WTC11 (cell line): ENCODE data around the gene CD44. TPM values are rescaled to one million over a fixed set of nuclear protein-coding genes. Genes with fewer than 3 reads are reported as not detected.

Experiments used
- ATAC-seq: fragments of 200-7000 bp; cut with Tn5 transposase; 2 replicates; pipeline ENCODE4 v1.10.0; 2021; ENCODE audit warnings: mild to moderate bottlenecking, moderate library complexity
- CTCF ChIA-PET: fragments of 300-600 bp; sonication (Branson Sonifier 250); formaldehyde crosslinking; loops from one replicate; lab custom pipeline; 2021; ENCODE audit warnings: antibody characterized with exemption; lab: Charles Lee
- POLR2A ChIA-PET: fragments of 350-600 bp; sonication (Branson Sonifier 250); formaldehyde crosslinking; loops from one replicate; lab custom pipeline; 2021; ENCODE audit warnings: antibody characterized with exemption; lab: Charles Lee
- DNase-seq: peaks from one replicate; pipeline ENCODE4 v3.0.0; 2021; ENCODE audit warnings: low spot score
- H3K27ac Mint-ChIP-seq: 2 replicates; pipeline ENCODE4 v1.8.0; 2021; ENCODE audit warnings: mixed read lengths
- H3K27me3 Mint-ChIP-seq: 2 replicates; pipeline ENCODE4 v1.8.0; 2021; ENCODE audit warnings: low read depth, mild to moderate bottlenecking, moderate library complexity, mixed read lengths
- H3K36me3 Mint-ChIP-seq: 2 replicates; pipeline ENCODE4 v1.8.0; 2021; ENCODE audit warnings: mixed read lengths
- H3K4me1 Mint-ChIP-seq: 2 replicates; pipeline ENCODE4 v1.8.0; 2022; ENCODE audit warnings: mixed read lengths
- H3K4me3 Mint-ChIP-seq: 2 replicates; pipeline ENCODE4 v1.8.0; 2021; ENCODE audit warnings: mild to moderate bottlenecking, moderate library complexity, mixed read lengths
- H3K9me3 Mint-ChIP-seq: 2 replicates; pipeline ENCODE4 v1.8.0; 2021; ENCODE audit warnings: mixed read lengths
- CBFB ChIP-seq: sonication (generic); formaldehyde crosslinking; IDR thresholded peaks from 2 replicates; pipeline ENCODE4 v1.8.1; 2022; ENCODE audit warnings: mild to moderate bottlenecking, low read depth, missing genetic modification reagents
- CREB1 ChIP-seq: sonication (generic); formaldehyde crosslinking; IDR thresholded peaks from 2 replicates; pipeline ENCODE4 v1.8.0; 2023; ENCODE audit warnings: mild to moderate bottlenecking, missing genetic modification reagents
- ELF4 ChIP-seq: sonication (generic); formaldehyde crosslinking; IDR thresholded peaks from 2 replicates; pipeline ENCODE4 v1.8.1; 2022; ENCODE audit warnings: low read depth, mild to moderate bottlenecking, moderate library complexity, missing genetic modification reagents
- FOXK1 ChIP-seq: sonication (generic); formaldehyde crosslinking; IDR thresholded peaks from 2 replicates; pipeline ENCODE4 v1.8.0; 2022; ENCODE audit warnings: mild to moderate bottlenecking, moderate library complexity, missing genetic modification reagents
- GABPB1 ChIP-seq: sonication (generic); formaldehyde crosslinking; IDR thresholded peaks from 2 replicates; pipeline ENCODE4 v1.8.1; 2023; ENCODE audit warnings: mild to moderate bottlenecking, missing genetic modification reagents
- GRHL2 ChIP-seq: fragments of 250-450 bp; sonication (Bioruptor Pico); IDR thresholded peaks from 2 replicates; pipeline ENCODE4 v1.8.0; 2022; ENCODE audit warnings: mild to moderate bottlenecking, moderate library complexity; ENCODE audit not compliant: insufficient replicate concordance, severe bottlenecking
- IRF2 ChIP-seq: sonication (generic); formaldehyde crosslinking; IDR thresholded peaks from 2 replicates; pipeline ENCODE4 v1.8.0; 2022; ENCODE audit warnings: low read depth, missing genetic modification reagents, borderline replicate concordance
- KAT7 ChIP-seq: sonication (generic); formaldehyde crosslinking; IDR thresholded peaks from 2 replicates; pipeline ENCODE4 v1.8.1; 2023; ENCODE audit warnings: missing genetic modification reagents, mild to moderate bottlenecking, borderline replicate concordance
- MYBL2 ChIP-seq: sonication (generic); formaldehyde crosslinking; IDR thresholded peaks from 2 replicates; pipeline ENCODE4 v1.8.1; 2023; ENCODE audit warnings: mild to moderate bottlenecking, moderate library complexity, missing genetic modification reagents
- NR1H2 ChIP-seq: sonication (generic); formaldehyde crosslinking; IDR thresholded peaks from 2 replicates; pipeline ENCODE4 v1.9.0; 2021; ENCODE audit warnings: mild to moderate bottlenecking, moderate library complexity, missing genetic modification reagents
- SMAD4 ChIP-seq: sonication (generic); formaldehyde crosslinking; IDR thresholded peaks from 2 replicates; pipeline ENCODE4 v1.8.0; 2022; ENCODE audit warnings: mild to moderate bottlenecking, missing genetic modification reagents
- TEAD4 ChIP-seq: sonication (generic); formaldehyde crosslinking; IDR thresholded peaks from 2 replicates; pipeline ENCODE4 v1.8.0; 2022; ENCODE audit warnings: mild to moderate bottlenecking, missing genetic modification reagents
- ZNF121 ChIP-seq: sonication (generic); formaldehyde crosslinking; IDR thresholded peaks from 2 replicates; pipeline ENCODE4 v1.8.0; 2023; ENCODE audit warnings: missing genetic modification reagents
- ZNF263 ChIP-seq: sonication (generic); formaldehyde crosslinking; IDR thresholded peaks from 2 replicates; pipeline ENCODE4 v1.8.1; 2022; ENCODE audit warnings: low read depth, mild to moderate bottlenecking, moderate library complexity, missing genetic modification reagents
- ZNF317 ChIP-seq: sonication (generic); formaldehyde crosslinking; IDR thresholded peaks from 2 replicates; pipeline ENCODE4 v1.8.1; 2023; ENCODE audit warnings: low read depth, mild to moderate bottlenecking, moderate library complexity, missing genetic modification reagents, borderline replicate concordance
- ZNF416 ChIP-seq: fragments of 250-450 bp; sonication (Bioruptor Pico); IDR thresholded peaks from 2 replicates; pipeline ENCODE4 v1.9.0; 2021; ENCODE audit warnings: mild to moderate bottlenecking, inconsistent platforms
- total RNA-seq: library from RNA; stranded (reverse); gene quantifications from 3 replicates; pipeline ENCODE4 v1.2.3, GENCODE V29; 2021
- TF ChIP-seq, protein P1 (sequence below): sonication (generic); formaldehyde crosslinking; IDR thresholded peaks from 2 replicates; pipeline ENCODE4 v1.8.1; 2022; ENCODE audit warnings: mild to moderate bottlenecking, missing genetic modification reagents, moderate library complexity, borderline replicate concordance
- TF ChIP-seq, protein P2 (sequence below): sonication (generic); formaldehyde crosslinking; IDR thresholded peaks from 2 replicates; pipeline ENCODE4 v1.8.0; 2022; ENCODE audit warnings: mild to moderate bottlenecking, missing genetic modification reagents
- TF ChIP-seq, protein P3 (sequence below): sonication (generic); formaldehyde crosslinking; conservative IDR thresholded peaks from 2 replicates; pipeline ENCODE4 v1.8.1; 2022; ENCODE audit warnings: mild to moderate bottlenecking, missing genetic modification reagents
- TF ChIP-seq, protein P4 (sequence below): sonication (generic); formaldehyde crosslinking; IDR thresholded peaks from 2 replicates; pipeline ENCODE4 v1.8.1; 2023; ENCODE audit warnings: mild to moderate bottlenecking, missing genetic modification reagents, moderate library complexity
- TF ChIP-seq, protein P5 (sequence below): sonication (generic); formaldehyde crosslinking; IDR thresholded peaks from 2 replicates; pipeline ENCODE4 v1.8.1; 2023; ENCODE audit warnings: mild to moderate bottlenecking, missing genetic modification reagents, borderline replicate concordance
- TF ChIP-seq, protein P6 (sequence below): sonication (generic); formaldehyde crosslinking; IDR thresholded peaks from 2 replicates; pipeline ENCODE4 v1.8.0; 2022; ENCODE audit warnings: mild to moderate bottlenecking, missing genetic modification reagents

Gene CD44
- total RNA-seq, 1 experiment from 2014 or later, result 12.0 TPM

DNA sequence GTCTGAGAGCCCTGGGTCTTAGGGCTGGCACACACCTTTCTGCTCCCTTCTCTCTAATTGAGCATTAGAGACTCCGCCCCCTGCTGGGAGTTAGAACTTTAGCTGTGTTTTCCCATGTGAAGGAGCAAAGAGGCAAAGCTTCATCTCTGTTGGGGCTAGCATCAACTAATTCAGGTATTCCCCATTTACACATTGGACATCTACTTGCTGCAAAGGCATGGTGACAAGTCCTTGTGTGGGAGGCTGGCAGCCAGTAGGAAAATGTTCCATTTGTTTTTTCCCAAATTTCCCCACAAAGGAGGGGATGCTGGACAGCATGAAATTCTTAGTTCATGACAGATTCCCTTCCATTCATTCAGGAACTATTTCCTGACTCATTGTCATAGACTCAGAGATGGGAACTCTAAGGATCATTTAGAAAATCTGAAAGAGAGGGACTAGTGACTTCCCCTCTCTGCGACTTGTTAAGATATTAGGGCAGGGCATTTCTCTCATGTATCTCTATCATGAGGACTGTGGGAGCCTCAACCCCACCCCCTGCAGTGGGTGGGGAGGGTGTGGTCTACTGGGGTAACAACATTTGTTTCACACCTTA lies 3.6 kb downstream of the CD44 start:
- TF ChIP-seq ELF4 (CRISPR knock-in tag), result no peak
- TF ChIP-seq GRHL2 (CRISPR knock-in tag), result no peak
- TF ChIP-seq, protein P1, sequence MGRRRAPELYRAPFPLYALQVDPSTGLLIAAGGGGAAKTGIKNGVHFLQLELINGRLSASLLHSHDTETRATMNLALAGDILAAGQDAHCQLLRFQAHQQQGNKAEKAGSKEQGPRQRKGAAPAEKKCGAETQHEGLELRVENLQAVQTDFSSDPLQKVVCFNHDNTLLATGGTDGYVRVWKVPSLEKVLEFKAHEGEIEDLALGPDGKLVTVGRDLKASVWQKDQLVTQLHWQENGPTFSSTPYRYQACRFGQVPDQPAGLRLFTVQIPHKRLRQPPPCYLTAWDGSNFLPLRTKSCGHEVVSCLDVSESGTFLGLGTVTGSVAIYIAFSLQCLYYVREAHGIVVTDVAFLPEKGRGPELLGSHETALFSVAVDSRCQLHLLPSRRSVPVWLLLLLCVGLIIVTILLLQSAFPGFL (CRISPR knock-in tag), result no peak
- TF ChIP-seq MYBL2, result no peak
- no peak for TF ChIP-seq GABPB1 (CRISPR knock-in tag)
- TF ChIP-seq, protein P2, sequence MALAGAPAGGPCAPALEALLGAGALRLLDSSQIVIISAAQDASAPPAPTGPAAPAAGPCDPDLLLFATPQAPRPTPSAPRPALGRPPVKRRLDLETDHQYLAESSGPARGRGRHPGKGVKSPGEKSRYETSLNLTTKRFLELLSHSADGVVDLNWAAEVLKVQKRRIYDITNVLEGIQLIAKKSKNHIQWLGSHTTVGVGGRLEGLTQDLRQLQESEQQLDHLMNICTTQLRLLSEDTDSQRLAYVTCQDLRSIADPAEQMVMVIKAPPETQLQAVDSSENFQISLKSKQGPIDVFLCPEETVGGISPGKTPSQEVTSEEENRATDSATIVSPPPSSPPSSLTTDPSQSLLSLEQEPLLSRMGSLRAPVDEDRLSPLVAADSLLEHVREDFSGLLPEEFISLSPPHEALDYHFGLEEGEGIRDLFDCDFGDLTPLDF (CRISPR knock-in tag), result no peak
- TF ChIP-seq ZNF263, result no peak
- TF ChIP-seq CBFB (CRISPR knock-in tag), result no peak
- ChIA-PET CTCF (no interaction called here), POLR2A (no interaction called here)
- DNase-seq, result no peak
- H3K27me3 Mint-ChIP-seq, result peaks cover 45% of the 10 kb centered on the region
- no peaks in the 10 kb centered on the region for H3K9me3 Mint-ChIP-seq
- H3K27ac Mint-ChIP-seq, result no peak overlapping the region
- peaks cover 26% of the 10 kb centered on the region for H3K4me1 Mint-ChIP-seq
- no peak overlapping the region for H3K4me3 Mint-ChIP-seq
- no peaks in the 10 kb centered on the region for H3K36me3 Mint-ChIP-seq
- ATAC-seq, result no peak

DNA sequence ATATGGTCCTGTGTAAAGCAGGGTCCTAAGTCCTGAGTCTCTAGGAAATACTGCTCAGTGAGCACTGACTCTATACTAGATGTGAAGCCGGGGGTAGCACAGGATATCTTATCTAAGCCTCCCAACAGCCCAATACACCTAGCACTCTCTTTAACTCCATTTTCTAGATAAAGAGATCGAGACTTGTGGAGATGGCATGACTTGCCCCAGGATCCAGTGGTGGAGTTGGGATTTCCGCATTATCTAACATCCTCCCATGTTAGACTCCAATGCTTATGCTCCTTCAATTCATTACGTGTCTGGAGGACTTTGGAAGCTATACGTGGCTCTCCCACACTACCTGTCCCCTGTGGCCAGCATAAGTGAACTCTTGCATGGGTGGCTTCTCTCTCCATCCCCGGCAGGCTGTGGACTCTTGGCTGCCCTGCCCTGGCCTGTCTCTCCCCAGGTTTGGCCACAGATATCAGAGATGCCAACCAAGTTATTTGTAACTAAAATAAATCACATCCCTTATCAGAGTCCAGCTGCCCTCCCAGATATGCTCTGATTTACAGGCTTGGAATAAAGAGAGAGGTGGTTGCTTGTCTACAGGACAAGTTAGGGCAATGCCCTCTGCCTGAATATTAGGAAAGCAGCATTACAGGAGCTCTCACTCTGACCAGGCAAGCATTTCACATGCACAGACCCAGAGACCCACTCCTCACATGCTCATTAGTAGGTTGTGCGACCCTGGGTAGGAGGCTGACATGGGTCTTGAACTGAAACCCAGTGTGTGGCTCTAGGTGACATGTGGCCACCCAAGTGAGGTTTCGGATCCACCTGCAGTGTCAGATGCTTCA lies 4.5 kb downstream of the CD44 start:
- Mint-ChIP-seq H3K27ac (no peak overlapping the region), H3K9me3 (no peaks in the 10 kb centered on the region), H3K4me1 (peaks cover 28% of the 10 kb centered on the region), H3K36me3 (no peaks in the 10 kb centered on the region), H3K4me3 (no peak overlapping the region), H3K27me3 (peaks cover 36% of the 10 kb centered on the region)
- TF ChIP-seq, protein P3, sequence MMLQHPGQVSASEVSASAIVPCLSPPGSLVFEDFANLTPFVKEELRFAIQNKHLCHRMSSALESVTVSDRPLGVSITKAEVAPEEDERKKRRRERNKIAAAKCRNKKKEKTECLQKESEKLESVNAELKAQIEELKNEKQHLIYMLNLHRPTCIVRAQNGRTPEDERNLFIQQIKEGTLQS (CRISPR knock-in tag), result no peak
- TF ChIP-seq, protein P4, sequence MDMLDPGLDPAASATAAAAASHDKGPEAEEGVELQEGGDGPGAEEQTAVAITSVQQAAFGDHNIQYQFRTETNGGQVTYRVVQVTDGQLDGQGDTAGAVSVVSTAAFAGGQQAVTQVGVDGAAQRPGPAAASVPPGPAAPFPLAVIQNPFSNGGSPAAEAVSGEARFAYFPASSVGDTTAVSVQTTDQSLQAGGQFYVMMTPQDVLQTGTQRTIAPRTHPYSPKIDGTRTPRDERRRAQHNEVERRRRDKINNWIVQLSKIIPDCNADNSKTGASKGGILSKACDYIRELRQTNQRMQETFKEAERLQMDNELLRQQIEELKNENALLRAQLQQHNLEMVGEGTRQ, result no peak
- TF ChIP-seq SMAD4 (CRISPR knock-in tag) (no peak), ZNF121 (CRISPR knock-in tag) (no peak), NR1H2 (no peak), ZNF416 (CRISPR knock-in tag) (no peak), FOXK1 (CRISPR knock-in tag) (no peak), KAT7 (CRISPR knock-in tag) (no peak), TEAD4 (no peak), IRF2 (no peak), ZNF317 (CRISPR knock-in tag) (no peak)
- DNase-seq (no peak), ATAC-seq (no peak)
- POLR2A ChIA-PET, result no interaction called here
- CTCF ChIA-PET, result no interaction called here

DNA sequence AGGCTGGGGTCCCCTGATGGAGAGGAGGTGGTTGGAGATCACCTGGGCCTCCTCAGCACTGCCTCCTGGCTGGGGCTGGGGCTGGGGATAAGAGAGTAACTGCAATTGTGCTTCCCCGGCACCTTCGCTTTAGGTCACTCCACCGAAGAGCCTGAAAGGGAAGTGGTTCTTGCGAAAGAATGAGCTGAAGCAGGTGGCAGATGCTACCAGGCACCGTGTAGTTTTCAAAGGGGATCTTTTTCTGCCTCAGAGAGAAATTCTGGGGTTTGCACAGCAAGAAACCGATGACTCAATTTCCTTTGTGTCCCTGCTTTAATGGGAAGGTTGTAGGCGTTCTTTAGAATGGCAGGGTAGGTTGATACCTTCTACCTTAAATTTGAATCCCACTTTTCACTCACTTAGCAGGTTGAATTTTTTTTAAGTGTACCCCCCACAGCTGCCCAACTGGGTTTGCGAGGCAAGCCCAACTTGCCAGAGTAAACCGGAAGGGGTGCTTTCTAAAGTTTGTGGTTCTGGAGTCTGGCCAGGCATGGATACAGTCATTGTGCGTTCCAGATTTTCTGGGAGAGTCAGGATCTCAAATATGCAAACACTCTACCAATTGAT lies 5.3 kb downstream of the CD44 start:
- H3K4me1 Mint-ChIP-seq, result peaks cover 26% of the 10 kb centered on the region
- H3K36me3 Mint-ChIP-seq, result no peaks in the 10 kb centered on the region
- H3K27me3 Mint-ChIP-seq, result peaks cover 29% of the 10 kb centered on the region
- DNase-seq (no peak), ATAC-seq (no peak)
- no peak overlapping the region for H3K27ac Mint-ChIP-seq
- H3K4me3 Mint-ChIP-seq, result no peak overlapping the region
- CTCF ChIA-PET, result no interaction called here
- H3K9me3 Mint-ChIP-seq, result no peaks in the 10 kb centered on the region
- POLR2A ChIA-PET, result no interaction called here
- no peak for TF ChIP-seq SMAD4 (CRISPR knock-in tag)
- TF ChIP-seq CREB1 (CRISPR knock-in tag), result no peak
- TF ChIP-seq, protein P5, sequence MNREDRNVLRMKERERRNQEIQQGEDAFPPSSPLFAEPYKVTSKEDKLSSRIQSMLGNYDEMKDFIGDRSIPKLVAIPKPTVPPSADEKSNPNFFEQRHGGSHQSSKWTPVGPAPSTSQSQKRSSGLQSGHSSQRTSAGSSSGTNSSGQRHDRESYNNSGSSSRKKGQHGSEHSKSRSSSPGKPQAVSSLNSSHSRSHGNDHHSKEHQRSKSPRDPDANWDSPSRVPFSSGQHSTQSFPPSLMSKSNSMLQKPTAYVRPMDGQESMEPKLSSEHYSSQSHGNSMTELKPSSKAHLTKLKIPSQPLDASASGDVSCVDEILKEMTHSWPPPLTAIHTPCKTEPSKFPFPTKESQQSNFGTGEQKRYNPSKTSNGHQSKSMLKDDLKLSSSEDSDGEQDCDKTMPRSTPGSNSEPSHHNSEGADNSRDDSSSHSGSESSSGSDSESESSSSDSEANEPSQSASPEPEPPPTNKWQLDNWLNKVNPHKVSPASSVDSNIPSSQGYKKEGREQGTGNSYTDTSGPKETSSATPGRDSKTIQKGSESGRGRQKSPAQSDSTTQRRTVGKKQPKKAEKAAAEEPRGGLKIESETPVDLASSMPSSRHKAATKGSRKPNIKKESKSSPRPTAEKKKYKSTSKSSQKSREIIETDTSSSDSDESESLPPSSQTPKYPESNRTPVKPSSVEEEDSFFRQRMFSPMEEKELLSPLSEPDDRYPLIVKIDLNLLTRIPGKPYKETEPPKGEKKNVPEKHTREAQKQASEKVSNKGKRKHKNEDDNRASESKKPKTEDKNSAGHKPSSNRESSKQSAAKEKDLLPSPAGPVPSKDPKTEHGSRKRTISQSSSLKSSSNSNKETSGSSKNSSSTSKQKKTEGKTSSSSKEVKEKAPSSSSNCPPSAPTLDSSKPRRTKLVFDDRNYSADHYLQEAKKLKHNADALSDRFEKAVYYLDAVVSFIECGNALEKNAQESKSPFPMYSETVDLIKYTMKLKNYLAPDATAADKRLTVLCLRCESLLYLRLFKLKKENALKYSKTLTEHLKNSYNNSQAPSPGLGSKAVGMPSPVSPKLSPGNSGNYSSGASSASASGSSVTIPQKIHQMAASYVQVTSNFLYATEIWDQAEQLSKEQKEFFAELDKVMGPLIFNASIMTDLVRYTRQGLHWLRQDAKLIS (CRISPR knock-in tag), result no peak
- TF ChIP-seq, protein P6, sequence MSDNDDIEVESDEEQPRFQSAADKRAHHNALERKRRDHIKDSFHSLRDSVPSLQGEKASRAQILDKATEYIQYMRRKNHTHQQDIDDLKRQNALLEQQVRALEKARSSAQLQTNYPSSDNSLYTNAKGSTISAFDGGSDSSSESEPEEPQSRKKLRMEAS (CRISPR knock-in tag), result no peak
